ENCODE data around the gene RFX4. TPM values are rescaled to one million over a fixed set of nuclear protein-coding genes. Genes with fewer than 3 reads are reported as not detected.

Gene RFX4
- total and polyA plus RNA-seq, 2 of the 8 experiments (the other 6 are each of a cell fraction or from before 2014, with no cell fraction given): 0.06 TPM; not detected in 1

DNA sequence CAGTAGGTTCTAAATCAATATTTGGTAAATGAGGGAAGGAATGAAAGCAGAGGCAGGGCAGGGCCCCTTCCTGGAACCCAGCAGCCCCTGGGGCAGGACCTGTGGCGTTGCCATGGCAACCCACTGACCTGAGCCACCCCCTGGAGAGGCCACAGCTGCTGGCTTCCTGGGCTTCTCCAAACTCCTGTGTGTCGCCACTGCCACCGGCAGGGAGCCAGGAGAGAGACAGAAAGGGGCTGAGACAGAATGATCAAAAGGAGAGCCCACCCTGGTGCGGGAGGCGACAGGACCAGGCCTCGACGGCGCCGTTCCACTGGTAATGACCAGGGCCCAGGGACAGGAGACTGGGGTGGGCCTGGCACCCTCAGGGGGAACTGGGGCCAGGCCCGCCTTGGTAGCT is 18.2 kb downstream of the RFX4 start:
- ChIA-PET CTCF (ENCODE audit: partially characterized antibody) (interaction anchor here (0.8 to 1.2 kb wide), 3 partner anchors 17 to 321 kb away, joined by 3 to 4 read pairs (median 3); no protein-coding TSS in a partner anchor), POLR2A (ENCODE audit: partially characterized antibody) (interaction anchor here (1.0 to 1.2 kb wide), 2 partner anchors 15 to 174 kb away, joined by 3 read pairs; partner anchors contain the start of gene RIC8B)
- no peaks in the 10 kb centered on the region for H3K79me2 ChIP-seq (ENCODE audit: control insufficient read depth in 1 of 2, insufficient read depth in 2 of 2, low read length in 2 of 2)
- no peak overlapping the region for H3K9ac ChIP-seq (replicated peaks in 1 of 4; ENCODE audit: extremely low read depth in 1 of 4, low read depth in 3 of 4, low read length in 3 of 4)
- H4K5ac ChIP-seq (ENCODE audit: insufficient read length, low read depth, low read length): no peak overlapping the region
- H3K4me2 ChIP-seq (ENCODE audit: insufficient read depth in 1 of 2, low read depth in 2 of 2, low read length in 2 of 2): peak overlapping the region in 1 of 2 experiments; percentile 46; a peak in 2 of 4 replicates
- peak overlapping the region; percentile 72; the same call in 1 of the 2 replicates for H2BK12ac ChIP-seq (ENCODE audit: low read depth, low read length)
- 0 out of 2 replicates have a peak overlapping the region, but pooled peaks have one; percentile 92 for H2AFZ ChIP-seq (ENCODE audit: low read length)
- H3K23ac ChIP-seq (ENCODE audit: insufficient read length): no peak overlapping the region
- no peak overlapping the region for H2BK20ac ChIP-seq (ENCODE audit: low read length)
- WGBS, 2 experiments (ENCODE audit: extremely low coverage in 1 of 2, insufficient coverage in 1 of 2, insufficient read length in 1 of 2, insufficient replicate concordance in 2 of 2, low coverage in 1 of 2, low lambda C conversion rate in 2 of 2, missing lambda C conversion rate in 1 of 2): 76% methylated on average over 9 of the region's 10 CpGs; no CpG with 5 or more reads in 1 of the 2 experiments
- no peak overlapping the region for H3K56ac ChIP-seq (replicated peaks; ENCODE audit: insufficient read length, low read depth, low read length)
- no peak overlapping the region for H3K14ac ChIP-seq (ENCODE audit: insufficient read length)
- H3K18ac ChIP-seq (ENCODE audit: extremely low read depth, low read length): peak overlapping the region; percentile 93
- peak overlapping the region; percentile 50; the same call in 1 of the 2 replicates for H2BK5ac ChIP-seq (ENCODE audit: low read depth, low read length)
- no peak overlapping the region for H4K8ac ChIP-seq (ENCODE audit: extremely low read depth, insufficient read depth, low read length)
- 0 out of 2 replicates have a peak, but pooled peaks cover 4% of the 10 kb centered on the region for H3K23me2 ChIP-seq (ENCODE audit: low read depth, low read length)
- no peak overlapping the region for H2AK5ac ChIP-seq (ENCODE audit: low read depth, low read length)
- no peak overlapping the region for H3K27ac ChIP-seq (ENCODE audit: low read depth, low read length)
- no peak for FAIRE-seq
- no peaks in the 10 kb centered on the region for H3K36me3 ChIP-seq (ENCODE audit: control insufficient read depth in 2 of 4, insufficient read depth in 4 of 4, low read length in 3 of 4)
- peak in 1 of 2 experiments; percentile 66 for DNase-seq (ENCODE audit: low read depth in 1 of 2, low spot score in 2 of 2)
- no peak overlapping the region for H2BK120ac ChIP-seq (replicated peaks; ENCODE audit: low read depth, low read length)
- no peak overlapping the region for H3K4ac ChIP-seq (replicated peaks; ENCODE audit: insufficient read length, low read depth, low read length)
- peaks cover 6 to 13% (median 11%) of the 10 kb centered on the region in 4 experiments for H3K4me1 ChIP-seq (replicated peaks in 1 of 4; ENCODE audit: control insufficient read depth in 3 of 4, insufficient read depth in 4 of 4, low read length in 3 of 4)
- H3K4me3 ChIP-seq (ENCODE audit: extremely low read depth in 1 of 4, insufficient read depth in 2 of 4, low read depth in 3 of 4, low read length in 4 of 4): no peak overlapping the region
- no peaks in the 10 kb centered on the region for H4K20me1 ChIP-seq (replicated peaks in 1 of 2; ENCODE audit: control insufficient read depth in 1 of 2, insufficient read depth in 2 of 2, low read length in 2 of 2)
- H3K27me3 ChIP-seq (replicated peaks in 1 of 4; ENCODE audit: control insufficient read depth in 3 of 4, extremely low read depth in 1 of 4, insufficient read depth in 3 of 4, low read length in 3 of 4): peaks cover 0 to 4% (median 0%) of the 10 kb centered on the region in 4 experiments; a peak in 1 of 7 replicates
- no peak for TF ChIP-seq RBBP5 (IDR thresholded peaks at IDR 0.05; ENCODE audit: borderline replicate concordance, low read depth, low read length)
- peak; percentile 29 to 50; a peak in 2 of 4 replicates for TF ChIP-seq RAD21 (IDR thresholded peaks at IDR 0.05 in 1 of 2, conservative IDR thresholded peaks at IDR 0.05 in 1 of 2; ENCODE audit: low read depth in 2 of 2, low read length in 2 of 2)
- TF ChIP-seq, protein P1, sequence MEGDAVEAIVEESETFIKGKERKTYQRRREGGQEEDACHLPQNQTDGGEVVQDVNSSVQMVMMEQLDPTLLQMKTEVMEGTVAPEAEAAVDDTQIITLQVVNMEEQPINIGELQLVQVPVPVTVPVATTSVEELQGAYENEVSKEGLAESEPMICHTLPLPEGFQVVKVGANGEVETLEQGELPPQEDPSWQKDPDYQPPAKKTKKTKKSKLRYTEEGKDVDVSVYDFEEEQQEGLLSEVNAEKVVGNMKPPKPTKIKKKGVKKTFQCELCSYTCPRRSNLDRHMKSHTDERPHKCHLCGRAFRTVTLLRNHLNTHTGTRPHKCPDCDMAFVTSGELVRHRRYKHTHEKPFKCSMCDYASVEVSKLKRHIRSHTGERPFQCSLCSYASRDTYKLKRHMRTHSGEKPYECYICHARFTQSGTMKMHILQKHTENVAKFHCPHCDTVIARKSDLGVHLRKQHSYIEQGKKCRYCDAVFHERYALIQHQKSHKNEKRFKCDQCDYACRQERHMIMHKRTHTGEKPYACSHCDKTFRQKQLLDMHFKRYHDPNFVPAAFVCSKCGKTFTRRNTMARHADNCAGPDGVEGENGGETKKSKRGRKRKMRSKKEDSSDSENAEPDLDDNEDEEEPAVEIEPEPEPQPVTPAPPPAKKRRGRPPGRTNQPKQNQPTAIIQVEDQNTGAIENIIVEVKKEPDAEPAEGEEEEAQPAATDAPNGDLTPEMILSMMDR (IDR thresholded peaks at IDR 0.05; ENCODE audit: control extremely low read depth in 1 of 3, insufficient read depth in 1 of 3, low read depth in 1 of 3, low read length in 3 of 3): peak in 2 of 3 experiments; percentile 16 to 17; a peak in 2 of 4 replicates
- no peaks in the 10 kb centered on the region for H3K79me1 ChIP-seq (ENCODE audit: low read depth, low read length)
- H2BK15ac ChIP-seq (ENCODE audit: low read length): no peak overlapping the region; the same call in 1 of the 2 replicates
- no peaks in the 10 kb centered on the region for H3K9me3 ChIP-seq (ENCODE audit: insufficient read depth in 2 of 2, low read depth in 1 of 2, low read length in 1 of 2)
- H4K91ac ChIP-seq (replicated peaks; ENCODE audit: insufficient read length, low read length): no peak overlapping the region
